ENCODE results near the gene KERA.

Gene KERA

DNA sequence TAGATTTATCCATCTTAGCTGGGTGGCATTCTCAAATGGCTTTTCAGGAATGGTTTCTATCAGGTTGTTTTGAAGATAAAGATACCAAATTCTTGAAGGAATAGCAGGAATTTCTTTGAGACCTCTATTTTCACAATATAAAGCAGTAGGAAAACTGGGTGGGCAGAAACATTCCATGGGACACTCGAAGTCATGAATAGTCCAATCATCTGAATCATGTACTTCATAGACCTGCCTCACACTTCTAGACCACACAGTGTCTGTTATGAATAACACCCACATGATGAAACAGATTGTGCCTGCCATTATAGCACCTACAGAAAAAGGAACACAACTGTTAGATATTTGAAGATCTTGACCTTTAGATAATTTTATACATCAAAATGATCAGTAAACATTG, 1.8 kb downstream of the KERA start:
- TF ChIP-seq, protein P1, sequence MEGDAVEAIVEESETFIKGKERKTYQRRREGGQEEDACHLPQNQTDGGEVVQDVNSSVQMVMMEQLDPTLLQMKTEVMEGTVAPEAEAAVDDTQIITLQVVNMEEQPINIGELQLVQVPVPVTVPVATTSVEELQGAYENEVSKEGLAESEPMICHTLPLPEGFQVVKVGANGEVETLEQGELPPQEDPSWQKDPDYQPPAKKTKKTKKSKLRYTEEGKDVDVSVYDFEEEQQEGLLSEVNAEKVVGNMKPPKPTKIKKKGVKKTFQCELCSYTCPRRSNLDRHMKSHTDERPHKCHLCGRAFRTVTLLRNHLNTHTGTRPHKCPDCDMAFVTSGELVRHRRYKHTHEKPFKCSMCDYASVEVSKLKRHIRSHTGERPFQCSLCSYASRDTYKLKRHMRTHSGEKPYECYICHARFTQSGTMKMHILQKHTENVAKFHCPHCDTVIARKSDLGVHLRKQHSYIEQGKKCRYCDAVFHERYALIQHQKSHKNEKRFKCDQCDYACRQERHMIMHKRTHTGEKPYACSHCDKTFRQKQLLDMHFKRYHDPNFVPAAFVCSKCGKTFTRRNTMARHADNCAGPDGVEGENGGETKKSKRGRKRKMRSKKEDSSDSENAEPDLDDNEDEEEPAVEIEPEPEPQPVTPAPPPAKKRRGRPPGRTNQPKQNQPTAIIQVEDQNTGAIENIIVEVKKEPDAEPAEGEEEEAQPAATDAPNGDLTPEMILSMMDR (IDR thresholded peaks at IDR 0.05): no peak

DNA sequence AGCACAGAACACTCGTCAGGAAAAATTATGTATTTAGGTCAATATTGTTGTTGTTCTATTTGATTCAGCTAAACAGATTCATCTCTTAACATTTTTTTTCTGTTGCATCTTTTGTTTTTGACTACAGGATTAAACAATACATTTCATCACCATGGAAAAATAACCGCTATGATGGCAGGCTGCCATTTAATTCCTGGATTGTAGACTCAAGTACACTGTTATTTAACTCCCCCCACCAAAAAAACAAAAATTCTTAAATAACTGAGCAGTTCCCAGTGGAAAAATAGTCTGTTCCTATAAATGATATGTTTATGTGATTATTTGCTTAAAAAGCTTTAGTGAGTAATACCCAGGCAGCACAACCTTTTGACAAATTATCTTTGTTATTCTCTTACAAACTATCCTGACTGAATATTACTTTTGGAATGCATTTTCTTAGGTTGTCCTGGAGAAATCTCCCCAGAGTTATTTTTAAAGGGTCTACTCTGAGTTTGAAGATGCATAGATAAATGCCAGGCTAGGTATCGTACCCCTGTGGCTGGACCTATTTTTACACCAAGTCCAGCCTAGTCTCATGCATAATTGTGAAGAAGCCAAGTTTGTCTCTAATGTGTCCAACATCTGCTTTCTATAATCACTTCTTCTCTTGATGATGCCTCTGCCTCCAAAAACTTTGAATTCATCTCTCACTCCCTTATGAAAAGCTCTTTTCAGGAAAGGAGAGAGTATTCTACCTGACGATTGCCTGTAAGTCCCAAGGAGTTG, 3.7 kb downstream of the KERA start:
- TF ChIP-seq, protein P1 (IDR thresholded peaks at IDR 0.05): no peak

DNA sequence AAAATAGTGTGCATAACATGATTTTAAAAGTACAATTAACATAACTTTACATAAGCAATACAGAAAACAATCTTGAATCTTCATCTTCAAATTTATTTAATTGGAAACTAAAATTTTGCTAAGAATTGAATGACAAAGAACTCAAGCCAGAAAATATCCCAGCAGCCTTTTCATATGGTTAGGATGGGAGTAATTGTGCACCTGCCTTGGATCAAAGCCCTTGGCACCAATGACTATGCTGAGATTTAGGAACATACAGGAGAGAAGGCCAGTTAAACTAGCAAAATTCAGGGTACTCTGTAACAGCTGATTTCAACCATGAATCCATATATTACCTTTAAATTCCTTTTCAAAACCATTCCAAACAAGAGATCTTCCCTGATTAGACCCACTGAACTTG, 5.8 kb downstream of the KERA start:
- TF ChIP-seq, protein P1 (IDR thresholded peaks at IDR 0.05): no peak

DNA sequence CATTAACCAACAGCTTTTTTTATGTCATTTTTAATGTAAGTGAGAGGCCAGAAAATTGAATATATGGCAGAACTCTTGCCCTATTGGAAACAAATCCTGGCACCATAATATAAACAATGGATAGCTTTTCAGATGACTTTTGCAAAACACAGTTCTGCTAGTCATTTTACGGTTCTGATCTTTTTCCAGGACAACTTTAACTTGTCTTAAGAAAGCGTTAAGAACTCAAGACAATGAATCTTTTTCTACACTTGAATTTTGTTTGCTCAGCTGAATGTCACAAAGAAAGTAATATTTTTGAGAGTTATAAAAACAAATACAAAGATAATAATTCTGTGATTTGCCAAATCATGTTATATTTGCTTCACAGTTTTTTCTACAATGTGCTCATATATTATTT, 13.2 kb downstream of the KERA start:
- TF ChIP-seq, protein P1 (IDR thresholded peaks at IDR 0.05): no peak

GRCh38 chr12:91043408-91043807, 14.4 kb downstream of the KERA start:
- TF ChIP-seq, protein P1 (IDR thresholded peaks at IDR 0.05): no peak

DNA sequence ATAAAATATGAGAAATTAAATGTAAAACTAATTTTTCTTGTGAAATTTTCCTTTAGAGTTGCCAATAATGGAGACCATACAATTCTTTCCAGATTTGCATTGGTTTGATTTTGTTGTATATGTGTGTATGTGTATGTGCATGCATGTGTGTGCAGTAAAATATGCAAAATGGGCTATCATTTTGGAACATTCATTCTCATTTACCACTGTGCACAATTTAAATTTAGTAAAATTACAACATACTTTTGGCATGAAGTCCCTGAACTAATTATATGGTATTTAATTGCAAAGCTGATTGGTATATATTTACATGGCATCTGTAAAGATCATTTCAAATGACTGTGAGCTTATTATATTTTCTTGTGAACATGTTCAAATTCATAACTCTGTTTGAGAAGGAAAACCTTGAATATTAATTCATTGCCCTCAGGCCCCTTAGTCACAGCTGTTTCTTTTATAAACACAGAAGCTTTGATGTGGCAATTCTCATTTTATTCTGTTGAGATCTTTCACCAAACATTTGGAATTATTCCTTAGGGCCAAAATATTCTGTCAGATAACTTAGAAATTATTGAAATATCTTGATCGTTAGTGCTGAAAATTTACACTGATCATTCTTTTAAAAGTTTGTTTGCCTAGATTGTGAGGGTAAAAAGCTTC, 17.6 kb downstream of the KERA start:
- TF ChIP-seq, protein P1 (IDR thresholded peaks at IDR 0.05): no peak

DNA sequence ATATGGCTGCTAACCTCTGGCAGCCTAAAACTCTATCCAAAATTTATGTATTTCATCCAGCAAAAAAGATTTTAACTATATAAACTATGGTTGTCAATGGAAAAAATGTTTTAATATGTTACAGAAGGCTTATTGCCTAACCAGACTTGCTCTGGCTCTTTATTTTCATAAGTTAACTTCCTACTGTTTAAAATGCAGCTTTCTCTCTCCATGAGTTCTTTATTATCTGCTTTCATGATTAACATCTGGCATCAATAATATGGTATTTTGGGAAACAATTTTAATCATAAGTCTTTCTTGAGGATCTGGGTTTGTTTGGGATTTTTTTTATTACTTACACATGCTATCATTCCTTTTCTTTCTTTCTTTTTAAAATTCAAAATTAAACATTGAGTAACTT, 20.5 kb downstream of the KERA start:
- TF ChIP-seq, protein P1 (IDR thresholded peaks at IDR 0.05): no peak
